Measurements from ENCODE around the gene MRGPRG.
"Not testable (repeated sequence)": the region's sequence is repeated elsewhere in the genome, so short reads cannot be mapped to it uniquely, and the experiment has no call there.

- not testable (repeated sequence) for TF ChIP-seq CTCF (conservative IDR thresholded peaks at IDR 0.05; ENCODE audit: low read depth, low read length); EZH2phosphoT487 (IDR thresholded peaks at IDR 0.05; ENCODE audit: borderline replicate concordance, low read length)
These were observed 43.9 kb upstream of the MRGPRG start for GRCh38 chr11:3262548-3262947.

Measured in PC-3 (cell line).